Vagina (tissue), 2 donors: ENCODE measurements around the gene PDE6C.

ENCODE experiments used
- POLR2A ChIP-seq, 2 donors: fragments of 450-650 bp; IDR thresholded peaks; one replicate each; pipeline ENCODE4 v1.6.1; 2017; ENCODE audit warnings: antibody characterized with exemption in 2 of 2, mild to moderate bottlenecking in 2 of 2, moderate library complexity in 2 of 2
- POLR2AphosphoS5 ChIP-seq, 2 donors: sonication (generic); formaldehyde crosslinking; IDR thresholded peaks; one replicate each; pipeline ENCODE4 v1.9.0; 2017; ENCODE audit warnings: antibody characterized with exemption in 2 of 2, mild to moderate bottlenecking in 2 of 2, low read depth in 1 of 2; ENCODE audit not compliant: insufficient read depth in 1 of 2
- TF ChIP-seq, protein P1 (sequence below), 3 experiments: fragments of 450-650 bp in 2 of 3; fragments of 200-600 bp in 1 of 3; sonication (generic) in 1 of 3; IDR thresholded peaks; one replicate each; pipeline ENCODE4 v1.5.1; 2017 to 2019; ENCODE audit warnings: antibody characterized with exemption in 3 of 3, mild to moderate bottlenecking in 2 of 3, moderate library complexity in 2 of 3

DNA sequence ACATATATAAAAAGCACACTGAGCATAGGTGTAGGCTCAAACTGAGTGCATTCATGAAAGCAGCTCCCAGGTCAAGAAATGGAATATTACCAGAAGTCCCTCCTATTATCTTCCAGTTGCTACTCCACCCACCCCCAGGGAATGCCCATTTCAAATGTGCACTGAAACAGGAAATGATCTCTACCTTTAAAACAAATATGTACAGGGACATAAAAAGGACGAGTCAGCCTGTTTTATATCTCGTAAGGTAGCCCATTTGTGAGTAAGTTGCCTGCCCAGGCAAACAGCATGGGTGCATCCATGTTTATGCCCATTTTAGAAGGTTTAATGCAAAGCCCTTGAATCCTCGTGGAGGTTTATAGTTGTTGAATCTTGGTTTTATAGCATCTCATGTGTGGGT, 35.4 kb upstream of the PDE6C start:
- TF ChIP-seq POLR2AphosphoS5 (IDR thresholded peaks at IDR 0.05; ENCODE audit: insufficient read depth in 1 of 2, low read depth in 1 of 2), result no peak
- TF ChIP-seq POLR2A (IDR thresholded peaks at IDR 0.05), result no peak
- TF ChIP-seq, protein P1, sequence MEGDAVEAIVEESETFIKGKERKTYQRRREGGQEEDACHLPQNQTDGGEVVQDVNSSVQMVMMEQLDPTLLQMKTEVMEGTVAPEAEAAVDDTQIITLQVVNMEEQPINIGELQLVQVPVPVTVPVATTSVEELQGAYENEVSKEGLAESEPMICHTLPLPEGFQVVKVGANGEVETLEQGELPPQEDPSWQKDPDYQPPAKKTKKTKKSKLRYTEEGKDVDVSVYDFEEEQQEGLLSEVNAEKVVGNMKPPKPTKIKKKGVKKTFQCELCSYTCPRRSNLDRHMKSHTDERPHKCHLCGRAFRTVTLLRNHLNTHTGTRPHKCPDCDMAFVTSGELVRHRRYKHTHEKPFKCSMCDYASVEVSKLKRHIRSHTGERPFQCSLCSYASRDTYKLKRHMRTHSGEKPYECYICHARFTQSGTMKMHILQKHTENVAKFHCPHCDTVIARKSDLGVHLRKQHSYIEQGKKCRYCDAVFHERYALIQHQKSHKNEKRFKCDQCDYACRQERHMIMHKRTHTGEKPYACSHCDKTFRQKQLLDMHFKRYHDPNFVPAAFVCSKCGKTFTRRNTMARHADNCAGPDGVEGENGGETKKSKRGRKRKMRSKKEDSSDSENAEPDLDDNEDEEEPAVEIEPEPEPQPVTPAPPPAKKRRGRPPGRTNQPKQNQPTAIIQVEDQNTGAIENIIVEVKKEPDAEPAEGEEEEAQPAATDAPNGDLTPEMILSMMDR (IDR thresholded peaks at IDR 0.05), result no peak
